Eye (tissue), 1 donor: ENCODE measurements around the gene TRPC6.

Experiments used
- DNase-seq: peaks from one replicate; pipeline ENCODE4 v3.0.0-alpha.2; 2015

Gene TRPC6

DNA sequence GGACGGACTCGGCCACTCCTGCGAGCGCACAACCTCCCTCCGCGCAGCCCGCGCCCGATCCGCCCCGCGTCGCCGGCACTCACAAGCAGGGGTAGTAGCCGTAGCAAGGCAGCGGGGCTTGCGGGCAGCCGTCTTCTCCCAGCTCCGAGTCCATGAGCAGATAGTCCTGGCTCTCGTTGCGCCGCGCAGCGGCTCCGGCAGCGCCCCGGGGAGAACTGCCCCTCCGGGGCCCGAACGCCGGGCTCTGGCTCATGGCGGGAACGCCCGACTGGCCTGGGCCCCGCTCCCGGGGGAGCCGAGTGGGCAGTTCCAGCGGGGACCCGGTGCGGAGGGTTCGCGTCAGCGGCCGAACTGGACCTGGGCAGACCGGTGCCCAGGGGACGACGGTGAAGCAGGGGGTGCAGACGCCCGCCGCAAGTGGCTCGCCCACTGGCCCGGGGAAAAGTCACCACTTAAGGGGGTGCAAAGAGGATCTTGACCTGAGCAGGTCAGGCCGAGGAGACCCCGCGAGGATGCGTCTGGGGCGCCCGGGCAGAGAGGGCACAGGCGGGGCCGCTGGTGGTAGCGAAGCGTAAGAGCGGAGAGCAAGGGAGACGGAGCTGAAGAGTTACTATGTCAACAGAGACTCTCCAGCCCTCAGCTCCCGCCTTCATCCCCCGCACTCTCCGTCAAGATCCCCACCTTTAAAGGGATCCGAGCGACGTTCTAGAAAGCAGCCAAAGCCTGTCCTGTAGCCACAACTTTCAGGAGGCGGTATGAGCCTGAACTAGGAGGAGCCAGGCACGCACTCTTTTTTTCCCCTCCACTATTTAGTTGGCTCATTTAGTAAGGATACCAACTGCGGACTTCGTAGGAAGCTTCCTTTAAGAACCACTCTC is at the start of gene TRPC6:
Gene TRPC6 (minus strand): TSS at position 757 of the 878 bp plus-strand sequence. CDS start 504 bp downstream, at position 253.
- DNase-seq: peak; percentile 71

DNA sequence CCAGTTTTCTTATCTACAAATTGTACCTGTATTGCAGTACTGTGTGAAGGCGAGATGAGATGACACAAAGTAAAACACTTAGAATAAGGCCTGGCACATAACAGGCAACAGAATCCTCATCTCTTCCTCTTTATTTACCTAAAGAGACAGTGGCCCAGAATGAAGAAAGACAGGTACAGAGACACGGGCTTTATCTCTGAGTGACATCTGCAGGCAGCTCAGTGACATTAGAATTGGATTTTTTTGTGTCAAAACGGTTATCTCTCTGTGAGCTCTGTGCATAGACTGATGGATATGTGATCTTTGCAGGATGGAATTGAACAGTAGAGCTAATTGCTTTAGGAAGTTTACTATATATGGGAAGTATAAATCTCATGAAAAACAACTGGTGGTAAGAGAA is 36.2 kb upstream of the TRPC6 start:
- DNase-seq: no peak

- DNase-seq: no peak
Measured at GRCh38 chr11:101618709-101619108, 34.9 kb upstream of the TRPC6 start.

DNA sequence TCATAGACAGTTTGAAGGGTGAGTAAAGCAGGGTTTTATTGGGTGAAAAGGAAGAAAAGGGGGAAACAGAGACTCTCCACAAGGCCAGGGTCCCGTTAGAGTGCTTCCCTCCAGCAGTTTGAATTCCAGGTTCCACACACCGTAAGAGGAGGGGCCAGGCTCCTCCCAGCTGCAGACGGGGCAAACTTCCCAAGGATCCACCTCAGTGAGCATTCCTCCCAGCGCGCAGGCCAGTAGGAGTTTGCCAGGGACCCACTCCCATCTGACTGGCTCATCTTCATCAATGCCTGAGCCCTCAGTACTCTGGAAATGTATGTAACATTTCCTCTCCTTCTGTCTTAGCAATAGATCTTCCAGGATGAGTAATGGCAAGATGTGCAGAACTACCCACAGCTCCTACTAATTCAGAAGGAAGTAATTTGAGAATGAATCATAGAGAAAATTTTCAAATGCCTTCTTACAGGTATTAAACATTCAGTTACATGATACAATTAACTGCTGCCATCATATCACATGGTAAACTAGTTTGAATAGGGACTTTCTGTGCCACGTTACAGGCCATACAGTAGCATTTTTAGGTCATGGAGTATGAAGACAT is 34.0 kb upstream of the TRPC6 start:
- no peak for DNase-seq

DNA sequence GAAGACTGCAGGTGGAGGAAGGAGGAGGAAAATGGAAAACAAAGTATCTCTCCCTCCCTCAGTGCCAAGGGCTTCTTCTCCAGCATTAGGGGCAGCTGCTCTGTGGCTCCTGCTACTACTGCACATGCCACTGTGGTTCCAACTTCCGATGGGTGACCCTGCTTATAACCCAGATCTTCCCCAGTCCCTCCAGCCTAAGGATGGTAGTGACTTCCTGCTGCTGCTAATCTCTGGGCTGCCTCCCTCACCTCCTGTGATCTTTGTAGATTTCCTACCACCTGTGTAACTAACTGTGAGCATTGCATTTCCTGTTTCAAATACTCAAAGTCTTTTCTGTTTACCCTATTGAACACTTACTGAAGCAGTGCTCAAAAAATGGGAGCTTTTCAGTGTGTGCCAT is 28.7 kb upstream of the TRPC6 start:
- no peak for DNase-seq

GRCh38 chr11:101600924-101601323 is 17.1 kb upstream of the TRPC6 start:
- no peak for DNase-seq

DNA sequence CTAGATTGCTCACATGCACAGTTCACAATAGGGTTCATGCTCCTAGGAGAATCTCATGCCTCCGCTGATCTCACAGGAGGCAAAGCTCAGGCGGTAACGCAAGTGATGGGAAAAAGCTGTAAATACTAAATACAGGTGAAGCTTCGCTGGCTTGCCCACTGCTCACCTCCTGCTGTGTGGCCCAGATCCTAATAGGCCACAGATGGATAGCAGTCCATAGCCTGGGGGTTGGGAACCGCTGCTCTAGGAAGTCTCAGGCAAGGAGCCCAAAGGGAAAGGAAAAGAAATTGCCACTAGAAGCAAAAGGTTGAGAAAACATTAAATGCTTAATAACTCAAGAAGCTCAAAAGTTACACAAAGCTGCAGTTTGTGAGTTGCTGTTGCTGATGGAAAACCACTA is 3.2 kb upstream of the TRPC6 start:
- no peak for DNase-seq

- DNase-seq: no peak
Measured at GRCh38 chr11:101584655-101585054, 848 bp upstream of the TRPC6 start.

DNA sequence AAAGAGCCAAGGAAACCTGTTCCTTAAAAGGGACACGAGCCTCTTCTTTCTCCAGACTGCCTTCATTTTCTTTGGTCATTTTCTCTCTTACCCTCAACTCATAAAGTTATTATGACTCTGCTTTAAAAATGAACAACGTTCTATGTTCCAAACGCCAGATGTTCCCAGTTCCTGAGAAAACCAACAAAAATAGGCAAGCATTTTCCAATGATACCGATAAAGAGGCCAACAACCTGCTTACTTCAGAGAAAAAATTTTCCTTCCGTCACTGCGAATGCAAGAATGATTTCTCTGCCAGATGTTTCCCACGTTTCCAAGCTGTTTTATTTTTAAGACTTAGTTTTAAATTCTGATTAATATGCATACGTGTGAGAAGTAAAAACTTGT is 315 bp upstream of the TRPC6 start:
- no peak for DNase-seq

DNA sequence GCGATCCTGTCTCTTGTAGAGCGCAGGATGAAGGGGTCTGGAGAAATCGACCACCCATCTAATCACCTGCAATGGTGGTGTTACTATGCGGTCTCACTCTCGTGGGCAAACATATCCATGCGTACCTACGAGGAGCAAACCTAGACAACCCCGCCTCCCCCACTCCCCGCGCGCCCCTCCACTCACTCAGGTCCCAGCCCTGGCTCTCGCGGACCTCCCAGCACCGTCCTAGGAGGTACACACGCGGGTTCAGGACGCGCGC is 887 bp downstream of the TRPC6 start:
- DNase-seq: peak; percentile 69

DNA sequence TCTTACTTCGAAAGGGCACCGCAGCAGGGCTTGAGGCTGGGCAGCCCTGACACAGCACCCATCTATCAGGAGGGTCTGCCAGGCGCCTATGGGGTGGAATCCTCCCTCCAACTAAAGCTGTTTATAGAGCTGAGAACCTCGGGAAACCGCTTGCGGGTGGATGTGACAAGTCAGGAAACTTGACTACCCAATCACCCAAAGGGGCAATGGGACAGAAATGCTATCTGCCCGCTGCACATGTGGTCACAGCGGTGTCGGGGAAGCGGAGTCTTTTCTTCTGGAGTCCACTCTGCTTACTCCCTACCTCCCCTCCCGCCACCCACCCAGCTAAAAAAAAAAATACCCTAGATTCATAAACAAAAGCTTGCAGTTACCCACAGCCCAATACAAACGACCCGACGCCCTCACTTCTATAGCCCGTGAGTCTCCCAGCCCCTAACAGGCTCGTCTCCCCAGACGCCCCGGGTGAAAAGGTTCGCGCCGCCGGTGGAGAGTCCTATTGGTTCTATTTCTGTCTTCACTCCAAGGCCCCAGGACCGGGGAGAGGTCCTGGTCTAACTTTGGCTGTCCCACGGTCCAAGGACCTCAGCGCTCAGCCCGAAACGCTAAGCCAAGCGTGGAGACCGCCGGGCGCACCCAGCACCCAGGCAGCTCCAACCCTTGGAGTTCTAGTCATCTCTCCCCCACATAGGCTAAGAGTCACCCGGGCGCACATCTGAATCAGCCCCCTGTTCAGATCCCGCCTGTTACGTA is 1.4 kb downstream of the TRPC6 start:
- DNase-seq: peak; percentile 21

DNA sequence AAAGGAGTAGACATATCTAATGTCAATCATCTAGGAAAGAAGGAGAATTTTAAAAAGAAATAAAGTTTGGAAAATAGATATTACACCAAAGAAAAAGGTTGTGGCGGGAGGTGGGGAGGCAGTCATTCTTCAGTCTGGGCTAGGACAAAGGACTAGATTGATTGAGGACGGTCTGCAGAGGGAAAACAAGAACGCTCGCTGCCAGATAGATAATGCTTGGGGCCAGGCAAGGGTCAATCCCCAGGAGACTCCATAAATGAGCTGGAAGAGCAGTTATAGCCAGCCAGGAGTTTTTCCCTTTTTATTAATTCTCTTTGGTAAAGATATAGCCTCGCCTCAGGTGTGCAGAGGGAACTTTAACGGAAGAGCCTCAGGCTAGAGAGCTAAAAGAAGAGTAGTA is 6.3 kb downstream of the TRPC6 start:
- no peak for DNase-seq

DNA sequence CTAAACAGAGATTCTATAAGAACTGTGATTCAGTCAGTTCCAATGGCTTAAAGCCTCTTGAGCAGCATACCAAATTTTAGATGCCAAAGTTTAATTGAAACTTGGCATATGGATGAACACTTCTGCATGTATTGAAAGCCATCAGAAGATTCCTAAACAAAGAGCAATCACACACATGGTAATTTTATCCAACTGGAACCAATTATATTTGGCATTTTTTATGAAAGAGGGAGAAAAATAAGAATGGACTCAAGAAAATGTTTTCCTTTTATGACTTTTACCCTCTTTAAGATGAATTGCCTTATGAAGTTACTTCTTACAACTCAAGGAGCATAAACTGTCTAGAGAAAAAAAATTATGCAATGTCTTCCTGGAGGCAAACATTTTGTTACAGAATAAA is 7.4 kb downstream of the TRPC6 start:
- no peak for DNase-seq

DNA sequence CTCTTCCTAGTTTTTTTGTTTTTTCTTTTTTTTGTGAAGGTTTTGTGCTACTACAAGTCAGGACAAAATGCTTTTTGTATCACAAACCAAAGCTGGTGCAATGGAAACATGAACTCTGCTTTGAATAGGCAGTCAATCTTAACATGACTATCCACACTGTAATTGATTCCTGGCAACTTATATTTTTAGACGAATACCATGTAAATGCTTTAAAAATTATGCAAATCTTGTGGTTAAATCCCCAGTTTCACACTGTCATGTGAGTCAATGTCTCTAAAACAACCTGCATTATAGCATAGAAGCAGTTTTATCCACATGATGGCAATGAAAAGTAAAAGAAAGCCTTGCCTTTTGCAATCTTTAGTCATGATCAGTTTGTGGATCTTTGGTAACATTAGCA is 8.9 kb downstream of the TRPC6 start:
- no peak for DNase-seq

- no peak for DNase-seq
Measured at GRCh38 chr11:101567071-101567470, 16.7 kb downstream of the TRPC6 start.

DNA sequence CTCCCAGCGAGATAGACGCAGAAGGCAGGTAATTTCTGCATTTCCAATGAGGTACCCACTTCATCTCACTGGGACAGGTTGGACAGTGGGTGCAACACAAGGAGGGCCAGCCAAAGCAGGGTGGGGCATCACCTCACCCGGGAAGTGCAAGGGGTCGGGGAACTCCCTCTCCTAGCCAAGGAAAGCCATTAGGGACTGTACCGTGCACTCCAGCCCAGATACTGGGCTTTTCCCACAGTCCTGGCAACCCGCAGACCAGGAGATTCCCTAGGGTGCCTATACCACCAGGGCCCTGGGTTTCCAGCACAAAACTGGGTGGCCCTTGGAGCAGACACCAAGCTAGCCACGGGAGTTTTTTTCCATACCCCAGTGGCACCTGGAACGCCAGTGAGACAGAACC is 17.2 kb downstream of the TRPC6 start:
- no peak for DNase-seq

GRCh38 chr11:101563166-101563565 is 20.6 kb downstream of the TRPC6 start:
- DNase-seq: no peak

GRCh38 chr11:101555366-101555765 is 28.4 kb downstream of the TRPC6 start:
- DNase-seq: no peak

DNA sequence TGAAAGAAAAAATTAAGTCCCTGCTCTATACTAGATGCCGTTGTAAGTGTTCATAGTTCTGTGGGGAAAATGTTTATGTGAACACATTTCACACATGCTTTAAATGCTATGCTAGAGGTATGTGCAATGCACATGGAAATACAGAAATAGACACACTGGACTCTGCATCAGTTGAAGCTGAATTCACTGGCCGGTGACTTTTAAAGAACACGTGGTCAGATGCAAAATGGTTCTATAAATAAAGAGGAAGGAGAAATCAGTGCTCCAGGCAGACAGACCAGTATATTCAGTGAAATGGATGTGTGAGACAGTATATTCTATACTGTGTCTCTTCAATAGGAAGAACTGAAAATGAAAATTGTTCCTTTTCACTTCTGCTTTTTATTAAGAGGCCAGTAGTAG is 29.9 kb downstream of the TRPC6 start:
- DNase-seq: no peak

GRCh38 chr11:101552888-101553287 is 30.9 kb downstream of the TRPC6 start:
- DNase-seq: no peak

- no peak for DNase-seq
Measured at GRCh38 chr11:101528541-101528940, 55.3 kb downstream of the TRPC6 start.

- no peak for DNase-seq
Measured at GRCh38 chr11:101523634-101524260, 60.1 kb downstream of the TRPC6 start.

- no peak for DNase-seq
Measured at GRCh38 chr11:101523193-101523592, 60.6 kb downstream of the TRPC6 start.

DNA sequence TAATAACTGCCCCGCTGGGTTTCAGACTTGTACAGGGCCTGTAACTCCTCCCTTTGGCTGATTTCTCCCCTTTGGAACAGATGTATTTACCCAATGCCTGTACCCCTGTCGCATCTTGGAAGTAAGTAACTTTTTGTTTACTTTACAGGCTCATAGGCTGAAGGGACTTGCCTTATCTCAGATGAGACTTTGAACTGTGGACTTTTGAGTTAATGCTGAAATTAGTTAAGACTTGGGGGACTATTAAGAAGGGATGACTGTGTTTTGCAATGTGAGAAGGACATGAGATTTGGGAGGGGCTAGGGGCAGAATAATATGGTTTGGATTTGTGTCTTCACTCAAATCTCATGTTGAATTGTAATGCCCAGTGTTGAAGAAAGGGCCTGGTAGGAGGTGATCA is 62.0 kb downstream of the TRPC6 start:
- DNase-seq: no peak
